Upper lobe of right lung (tissue), 1 donor: Measurements from ENCODE around the gene JMJD4. TPM values are rescaled to one million over a fixed set of nuclear protein-coding genes. Genes with fewer than 3 reads are reported as not detected.

Source experiments
- ATAC-seq: fragments of 200-7000 bp; cut with Tn5 transposase; one replicate; pipeline ENCODE4 v1.9.1; 2020; ENCODE audit warnings: mild to moderate bottlenecking, moderate library complexity
- DNase-seq: peaks from one replicate; pipeline ENCODE4 v3.0.0-alpha.2; 2020
- H3K27ac ChIP-seq: fragments of 200-600 bp; one replicate; pipeline ENCODE4 v1.8.0; 2022
- H3K27me3 ChIP-seq: fragments of 200-600 bp; one replicate; pipeline ENCODE4 v1.8.0; 2022; ENCODE audit warnings: mild to moderate bottlenecking
- H3K36me3 ChIP-seq: fragments of 200-600 bp; one replicate; pipeline ENCODE4 v1.8.0; 2022
- H3K4me1 ChIP-seq: fragments of 200-600 bp; one replicate; pipeline ENCODE4 v1.8.0; 2022
- H3K4me3 ChIP-seq: fragments of 200-600 bp; one replicate; pipeline ENCODE4 v1.8.0; 2022; ENCODE audit warnings: mild to moderate bottlenecking
- H3K9me3 ChIP-seq: fragments of 200-600 bp; one replicate; pipeline ENCODE4 v1.8.0; 2022
- CTCF ChIP-seq: fragments of 200-600 bp; IDR thresholded peaks from one replicate; pipeline ENCODE4 v1.8.0; 2022; ENCODE audit warnings: antibody characterized with exemption
- intact Hi-C: fragments of 100-400 bp; cut with DNase I; formaldehyde crosslinking; loops from one replicate; pipeline ENCODE4 v1.11.0; 2022
- total RNA-seq: library from RNA; stranded (reverse); fragmentation: NEBNext Ultra II Directional; extraction: Animal tissue kit (Norgen Biotek cat#: 25700); gene quantifications from one replicate; pipeline ENCODE4 v1.2.1, GENCODE V29; 2021
- donor health status: DM: no; HTN: yes; CAD: no; lungs with severe emphysema.

The JMJD4 gene
- total RNA-seq, 1 donor from 2014 or later = 15.1 TPM

- H3K4me3 ChIP-seq = no peak overlapping the region
- no peaks in the 10 kb centered on the region for H3K9me3 ChIP-seq
- H3K27me3 ChIP-seq = no peaks in the 10 kb centered on the region
- intact Hi-C loops = no loop called here
- H3K27ac ChIP-seq = no peak overlapping the region
- H3K36me3 ChIP-seq = no peaks in the 10 kb centered on the region
- no peak for TF ChIP-seq CTCF
- peaks cover 3% of the 10 kb centered on the region for H3K4me1 ChIP-seq
- DNase-seq (no peak), ATAC-seq (no peak)
These were observed 5.4 kb upstream of the JMJD4 start for GRCh38 chr1:227740401-227740960.

GRCh38 chr1:227739636-227740035 lies 4.5 kb upstream of the JMJD4 start:
- intact Hi-C loops = no loop called here

DNA sequence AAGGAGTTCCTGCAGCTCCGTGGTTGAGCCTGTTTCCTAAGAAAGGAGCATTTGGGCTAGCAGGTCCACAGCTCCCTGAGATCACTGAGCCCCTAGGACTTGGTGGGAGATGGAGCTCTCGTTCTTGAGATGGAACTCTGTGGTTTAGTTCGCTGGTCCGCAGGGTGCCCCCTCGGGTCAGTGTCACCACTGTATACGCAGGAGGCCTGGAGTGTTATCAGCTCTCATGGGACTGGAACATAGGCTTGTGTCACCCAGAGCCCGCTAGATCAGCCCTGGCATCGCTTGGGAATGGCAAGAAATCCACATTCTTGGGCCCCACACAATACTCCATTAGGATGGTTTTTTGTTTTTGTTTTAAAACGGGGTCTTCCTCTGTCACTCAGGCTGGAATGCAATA lies 3.7 kb upstream of the JMJD4 start:
- Histone ChIP-seq H3K27me3 (no peaks in the 10 kb centered on the region), H3K4me3 (no peak overlapping the region), H3K4me1 (peaks cover 9% of the 10 kb centered on the region), H3K27ac (no peak overlapping the region), H3K36me3 (no peaks in the 10 kb centered on the region), H3K9me3 (no peaks in the 10 kb centered on the region)
- intact Hi-C loops = no loop called here
- DNase-seq (no peak), ATAC-seq (no peak)
- no peak for TF ChIP-seq CTCF

More at GRCh38 chr1:227739636-227740035, 4.5 kb upstream of the JMJD4 start:
- DNase-seq (no peak), ATAC-seq (no peak)
- no peak for TF ChIP-seq CTCF
- Histone ChIP-seq H3K27me3 (no peaks in the 10 kb centered on the region), H3K4me1 (peaks cover 3% of the 10 kb centered on the region), H3K4me3 (no peak overlapping the region), H3K9me3 (no peaks in the 10 kb centered on the region), H3K27ac (no peak overlapping the region), H3K36me3 (no peaks in the 10 kb centered on the region)

DNA sequence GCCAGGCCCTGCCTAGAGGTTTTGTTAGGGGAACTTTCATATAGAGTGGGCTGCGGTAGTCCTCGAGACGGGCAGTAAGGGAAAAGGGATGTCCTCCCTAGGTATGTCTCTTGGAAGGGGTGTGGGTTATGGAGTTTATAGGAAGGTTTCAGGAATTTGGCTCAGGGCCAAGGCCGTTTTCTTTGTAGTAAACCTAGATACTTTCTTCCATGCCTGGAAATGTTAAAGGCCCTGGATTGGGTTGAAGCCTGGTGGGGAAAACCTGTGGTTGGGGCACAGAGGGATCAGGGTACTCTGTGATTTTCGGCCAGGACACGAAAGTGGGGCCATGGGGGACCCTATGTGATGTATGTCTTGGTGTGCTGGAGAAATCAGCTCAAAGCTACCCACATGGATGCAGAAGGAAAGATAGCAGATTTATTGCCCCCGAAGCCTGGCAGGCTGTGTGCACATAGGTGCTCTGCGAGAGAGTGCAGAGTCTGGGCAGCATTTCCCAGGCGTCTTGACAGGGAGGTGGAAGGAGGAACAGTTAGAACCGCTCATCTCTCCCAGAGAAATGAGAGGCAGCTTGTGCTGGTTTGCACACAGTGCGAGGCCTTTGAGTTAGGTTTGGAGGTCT lies 1.8 kb upstream of the JMJD4 start:
- no peak overlapping the region for H3K27ac ChIP-seq
- peaks cover 14% of the 10 kb centered on the region for H3K4me1 ChIP-seq
- no peaks in the 10 kb centered on the region for H3K27me3 ChIP-seq
- intact Hi-C loops = no loop called here
- no peak overlapping the region for H3K4me3 ChIP-seq
- peaks cover 15% of the 10 kb centered on the region for H3K36me3 ChIP-seq
- ATAC-seq = no peak
- H3K9me3 ChIP-seq = no peaks in the 10 kb centered on the region
- no peak for DNase-seq
- TF ChIP-seq CTCF = no peak

DNA sequence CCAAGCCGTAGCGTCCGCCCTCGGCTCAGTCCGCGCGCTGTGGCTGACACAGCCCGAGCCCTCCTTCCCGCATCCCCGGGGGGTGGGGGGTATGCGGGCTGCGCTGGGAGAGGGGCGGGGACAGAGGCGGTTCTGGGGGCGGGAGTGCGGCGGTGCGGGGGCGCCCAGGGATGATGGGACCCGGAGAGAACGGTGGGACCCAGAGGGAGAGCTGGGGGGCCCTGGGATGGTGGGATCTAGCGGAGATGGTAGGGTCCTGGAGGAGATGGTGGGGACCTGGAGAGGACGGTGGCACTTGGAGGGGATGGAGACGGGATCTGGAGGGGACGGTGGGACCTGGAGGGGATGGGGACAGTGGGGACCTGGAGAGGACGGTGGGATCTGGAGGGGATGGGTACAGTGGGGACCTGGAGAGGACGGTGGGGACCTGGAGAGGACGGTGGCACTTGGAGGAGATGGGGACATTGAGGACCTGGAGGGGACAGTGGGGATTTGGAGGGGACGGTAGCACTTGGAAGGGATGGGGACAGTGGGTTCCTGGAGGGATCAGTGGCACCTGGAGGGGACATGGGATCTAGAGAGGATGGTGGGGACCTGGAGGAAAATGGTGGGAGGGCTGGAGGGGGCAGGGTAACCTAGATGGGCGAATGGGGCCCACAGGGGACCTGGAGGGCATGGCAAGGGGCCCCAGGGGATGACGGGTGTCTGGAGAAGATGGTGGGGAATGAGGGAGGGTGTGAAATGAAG lies 610 bp upstream of the JMJD4 start:
- no peaks in the 10 kb centered on the region for H3K27me3 ChIP-seq
- no peak for TF ChIP-seq CTCF
- H3K36me3 ChIP-seq = peaks cover 20% of the 10 kb centered on the region
- intact Hi-C loops = no loop called here
- H3K27ac ChIP-seq = peak overlapping the region; percentile 85
- H3K4me1 ChIP-seq = peaks cover 14% of the 10 kb centered on the region
- peak overlapping the region; percentile 97 for H3K4me3 ChIP-seq
- DNase-seq (no peak), ATAC-seq (no peak)
- no peaks in the 10 kb centered on the region for H3K9me3 ChIP-seq
